Measurements from ENCODE around the gene ECHS1.

The ECHS1 gene

DNA sequence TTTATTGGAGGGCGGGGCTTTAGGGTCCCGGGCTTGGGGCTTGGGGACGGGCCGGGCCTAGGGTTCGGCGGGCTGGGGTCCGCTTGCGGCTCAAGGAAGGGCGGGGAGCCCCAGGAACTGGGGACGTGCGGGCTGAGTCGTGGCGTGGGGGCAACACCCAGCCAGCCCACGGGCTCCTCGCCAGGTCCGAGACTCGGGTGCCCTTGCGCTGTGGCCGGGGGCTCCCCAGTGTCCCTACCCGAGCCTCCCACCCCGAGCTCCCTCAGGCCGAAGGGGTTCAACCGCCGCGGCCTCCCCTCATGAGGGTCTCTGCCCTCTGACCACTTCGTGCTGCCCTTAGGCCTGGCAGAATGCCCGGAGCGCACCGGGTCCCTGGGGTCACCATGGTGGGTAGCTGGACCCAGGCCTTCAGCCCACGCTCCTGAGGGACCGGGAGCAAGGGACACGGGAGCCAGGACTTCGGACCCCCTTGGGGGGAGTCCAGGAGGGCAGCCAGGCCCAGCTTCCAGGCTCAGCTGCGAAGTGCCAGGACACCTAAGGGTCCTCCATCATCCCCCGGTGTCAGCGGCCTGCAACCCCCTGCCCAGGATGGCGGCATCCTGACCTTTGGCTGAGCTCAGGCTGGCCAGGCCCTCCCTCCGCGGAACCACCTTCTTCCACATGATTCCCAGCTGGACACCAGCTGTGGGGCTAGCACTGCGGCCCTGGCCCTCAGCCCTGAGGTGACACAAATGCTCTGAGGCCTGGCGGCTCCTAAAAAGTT is 14.8 kb downstream of the ECHS1 start:
- peaks cover 3% of the 10 kb centered on the region; the same call in 1 of the 2 replicates for H3K4me1 ChIP-seq (ENCODE audit: control insufficient read depth, insufficient read depth, low read length)
- no peaks in the 10 kb centered on the region for H3K27me3 ChIP-seq (ENCODE audit: control insufficient read depth, insufficient read depth, low read length)
- DNase-seq (ENCODE audit: low read depth, low spot score), result no peak
- H3K9me3 ChIP-seq (ENCODE audit: control insufficient read depth, insufficient read depth, low read length), result no peaks in the 10 kb centered on the region
- H3K4me3 ChIP-seq (ENCODE audit: low read length), result no peak overlapping the region
- H3K36me3 ChIP-seq (ENCODE audit: control insufficient read depth, insufficient read depth, low read length), result peaks cover 17% of the 10 kb centered on the region
- H3K27ac ChIP-seq (ENCODE audit: low read length), result no peak overlapping the region
- no CpG with 5 or more reads among the region's 41 CpGs for WGBS (ENCODE audit: insufficient coverage, insufficient read length)

DNA sequence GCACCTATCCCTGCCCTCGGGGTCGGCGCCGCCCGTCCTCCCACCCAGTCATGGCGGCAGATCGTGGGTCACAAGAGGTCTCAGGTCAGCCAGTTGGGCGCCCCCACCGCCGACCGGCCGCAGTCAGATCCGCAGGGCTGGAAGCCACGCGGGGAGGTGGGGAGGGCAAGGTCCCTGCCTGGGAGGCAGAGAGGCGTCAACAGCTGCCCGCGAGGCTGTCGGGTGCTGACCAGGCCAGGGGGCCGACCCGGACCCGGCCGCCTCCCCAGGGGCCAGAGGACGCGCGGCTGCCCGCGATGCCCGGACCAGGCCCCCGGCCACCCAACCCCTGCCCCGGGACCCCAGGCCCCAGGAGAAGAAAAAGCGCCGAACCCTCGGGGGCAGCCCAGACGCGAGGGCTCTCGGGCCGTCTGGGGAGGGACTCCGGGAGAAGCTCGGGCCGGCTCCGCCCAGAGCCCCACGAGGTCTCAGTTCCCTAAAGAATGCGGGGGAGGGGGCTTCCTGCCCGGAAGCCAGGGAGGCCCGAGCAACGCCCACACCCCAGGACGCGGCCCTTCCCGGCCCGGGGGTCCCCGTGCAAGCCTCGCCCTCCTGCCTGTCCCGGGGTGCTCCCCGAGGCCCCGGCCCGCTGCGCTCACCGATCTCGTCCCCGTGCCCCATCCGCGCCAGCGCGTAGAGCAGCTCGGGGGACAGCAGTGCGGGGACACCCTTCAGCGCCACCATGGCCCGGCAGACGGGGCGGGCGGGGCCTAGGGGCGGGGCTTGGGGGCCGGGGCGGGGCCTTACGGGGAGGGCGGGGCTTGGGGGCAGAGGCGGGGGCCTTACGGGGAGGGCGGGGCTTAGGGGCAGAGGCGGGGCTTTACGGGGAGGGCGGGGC is 15.6 kb downstream of the ECHS1 start, which contains the start of gene FUOM:
Gene FUOM, minus strand, starts transcription at position 735 of the 877 bp plus-strand sequence. Its CDS starts 12 bp downstream, at position 723.
- peak within 1 kb of the TSS; percentile 84 for H3K4me3 ChIP-seq (ENCODE audit: low read length)
- DNase-seq (ENCODE audit: low read depth, low spot score), result no peak
- H3K27ac ChIP-seq (ENCODE audit: low read length), result no peak within 1 kb of the TSS
- H3K36me3 ChIP-seq (ENCODE audit: control insufficient read depth, insufficient read depth, low read length), result peaks cover 10% of the 10 kb centered on the region
- no peaks in the 10 kb centered on the region for H3K9me3 ChIP-seq (ENCODE audit: control insufficient read depth, insufficient read depth, low read length)
- WGBS (ENCODE audit: insufficient coverage, insufficient read length), result no CpG with 5 or more reads among the region's 83 CpGs
- no peaks in the 10 kb centered on the region for H3K27me3 ChIP-seq (ENCODE audit: control insufficient read depth, insufficient read depth, low read length)
- H3K4me1 ChIP-seq (ENCODE audit: control insufficient read depth, insufficient read depth, low read length), result peaks cover 3% of the 10 kb centered on the region

DNA sequence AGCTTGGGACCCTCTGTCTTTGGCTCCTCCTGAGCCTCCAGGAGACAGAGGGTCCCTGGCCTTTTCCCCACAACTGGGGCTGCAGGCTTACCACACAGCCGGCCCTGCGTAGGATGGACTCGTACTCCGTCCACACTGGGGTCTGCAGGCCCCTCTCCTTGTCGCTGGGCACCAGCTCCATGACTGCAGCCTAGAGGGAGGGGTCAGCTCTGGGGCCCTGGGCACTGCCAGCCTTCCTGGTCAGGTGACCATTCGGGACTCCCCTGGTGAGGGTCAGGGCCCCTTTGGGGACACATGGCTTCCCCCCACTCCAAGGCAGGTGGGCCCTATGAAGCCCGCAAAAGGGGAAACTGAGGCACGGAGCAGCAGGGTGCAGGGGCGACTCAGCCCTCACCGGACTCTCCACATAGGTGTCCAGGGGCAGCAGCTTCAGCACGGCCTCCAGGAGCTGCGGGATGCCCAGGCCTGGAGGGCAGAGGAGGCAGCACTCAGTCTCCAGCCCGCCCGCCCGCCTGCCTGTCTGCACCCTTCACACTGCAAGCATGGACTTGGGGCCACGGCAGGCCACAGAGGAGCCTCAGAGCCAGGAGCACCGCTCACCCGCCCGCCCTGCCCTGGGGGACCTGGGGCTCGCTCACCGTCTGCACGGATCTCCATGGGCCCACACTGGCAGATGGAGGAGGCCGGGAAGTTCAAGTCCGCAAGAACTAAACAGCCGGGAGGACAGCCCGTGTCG is 16.4 kb downstream of the ECHS1 start:
- H3K27ac ChIP-seq (ENCODE audit: low read length), result no peak overlapping the region
- H3K4me1 ChIP-seq (ENCODE audit: control insufficient read depth, insufficient read depth, low read length), result peaks cover 3% of the 10 kb centered on the region
- H3K27me3 ChIP-seq (ENCODE audit: control insufficient read depth, insufficient read depth, low read length), result no peaks in the 10 kb centered on the region
- H3K9me3 ChIP-seq (ENCODE audit: control insufficient read depth, insufficient read depth, low read length), result no peaks in the 10 kb centered on the region
- H3K36me3 ChIP-seq (ENCODE audit: control insufficient read depth, insufficient read depth, low read length), result peaks cover 4% of the 10 kb centered on the region; the same call in 1 of the 2 replicates
- DNase-seq (ENCODE audit: low read depth, low spot score), result no peak
- H3K4me3 ChIP-seq (ENCODE audit: low read length), result peak overlapping the region; percentile 84
- WGBS (ENCODE audit: insufficient coverage, insufficient read length), result no CpG with 5 or more reads among the region's 27 CpGs

DNA sequence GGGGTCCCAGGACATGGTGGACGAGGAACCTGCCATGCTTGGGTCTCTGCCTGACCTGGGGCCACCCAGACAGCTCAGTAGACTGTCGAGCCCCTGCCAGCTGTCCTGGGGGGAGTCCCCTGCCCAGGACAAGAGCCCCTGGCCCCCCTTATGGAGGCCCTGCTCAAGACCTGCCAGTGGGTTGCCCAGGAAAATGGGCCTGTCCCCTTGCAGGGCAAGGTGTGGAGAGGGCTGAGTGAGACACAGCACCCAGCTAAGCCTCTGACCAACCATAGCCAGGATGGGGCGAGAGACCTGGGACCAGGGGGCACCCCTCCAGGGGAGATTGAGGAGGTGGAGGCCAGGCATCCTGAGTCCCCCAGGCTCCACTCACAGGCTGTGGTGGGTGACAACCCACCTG is 17.2 kb downstream of the ECHS1 start:
- Histone ChIP-seq H3K27ac (ENCODE audit: low read length) (no peak overlapping the region), H3K4me3 (ENCODE audit: low read length) (no peak overlapping the region), H3K9me3 (ENCODE audit: control insufficient read depth, insufficient read depth, low read length) (no peaks in the 10 kb centered on the region), H3K4me1 (ENCODE audit: control insufficient read depth, insufficient read depth, low read length) (peaks cover 5% of the 10 kb centered on the region), H3K36me3 (ENCODE audit: control insufficient read depth, insufficient read depth, low read length) (peaks cover 3% of the 10 kb centered on the region; the same call in 1 of the 2 replicates), H3K27me3 (ENCODE audit: control insufficient read depth, insufficient read depth, low read length) (no peaks in the 10 kb centered on the region)
- WGBS (ENCODE audit: insufficient coverage, insufficient read length), result no CpG with 5 or more reads among the region's 3 CpGs
- no peak for DNase-seq (ENCODE audit: low read depth, low spot score)

DNA sequence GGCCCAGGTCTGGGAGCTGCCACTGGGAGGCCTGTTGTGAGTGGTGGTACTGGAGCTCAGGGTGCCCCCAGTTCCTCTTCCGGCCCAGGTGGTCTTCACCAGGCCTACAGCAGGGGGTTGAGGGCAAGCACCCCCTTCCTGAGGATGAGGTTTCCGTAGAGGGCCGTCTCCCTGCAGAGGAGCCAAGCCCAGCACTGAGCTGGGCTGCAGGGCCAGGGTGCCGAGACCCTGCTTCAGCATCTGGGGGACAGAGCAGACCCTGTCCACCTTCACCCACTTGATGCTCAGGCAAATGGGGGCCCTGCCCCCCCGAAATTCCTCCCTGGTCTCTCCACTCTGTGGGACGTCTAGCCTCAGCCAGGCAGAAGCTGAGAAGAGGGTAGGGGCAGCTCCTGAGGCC is 17.9 kb downstream of the ECHS1 start:
- no peak for DNase-seq (ENCODE audit: low read depth, low spot score)
- H3K27me3 ChIP-seq (ENCODE audit: control insufficient read depth, insufficient read depth, low read length), result no peaks in the 10 kb centered on the region
- H3K9me3 ChIP-seq (ENCODE audit: control insufficient read depth, insufficient read depth, low read length), result no peaks in the 10 kb centered on the region
- peaks cover 5% of the 10 kb centered on the region for H3K4me1 ChIP-seq (ENCODE audit: control insufficient read depth, insufficient read depth, low read length)
- WGBS (ENCODE audit: insufficient coverage, insufficient read length), result no CpG with 5 or more reads among the region's 6 CpGs
- peaks cover 3% of the 10 kb centered on the region; the same call in 1 of the 2 replicates for H3K36me3 ChIP-seq (ENCODE audit: control insufficient read depth, insufficient read depth, low read length)
- H3K4me3 ChIP-seq (ENCODE audit: low read length), result no peak overlapping the region
- H3K27ac ChIP-seq (ENCODE audit: low read length), result no peak overlapping the region

DNA sequence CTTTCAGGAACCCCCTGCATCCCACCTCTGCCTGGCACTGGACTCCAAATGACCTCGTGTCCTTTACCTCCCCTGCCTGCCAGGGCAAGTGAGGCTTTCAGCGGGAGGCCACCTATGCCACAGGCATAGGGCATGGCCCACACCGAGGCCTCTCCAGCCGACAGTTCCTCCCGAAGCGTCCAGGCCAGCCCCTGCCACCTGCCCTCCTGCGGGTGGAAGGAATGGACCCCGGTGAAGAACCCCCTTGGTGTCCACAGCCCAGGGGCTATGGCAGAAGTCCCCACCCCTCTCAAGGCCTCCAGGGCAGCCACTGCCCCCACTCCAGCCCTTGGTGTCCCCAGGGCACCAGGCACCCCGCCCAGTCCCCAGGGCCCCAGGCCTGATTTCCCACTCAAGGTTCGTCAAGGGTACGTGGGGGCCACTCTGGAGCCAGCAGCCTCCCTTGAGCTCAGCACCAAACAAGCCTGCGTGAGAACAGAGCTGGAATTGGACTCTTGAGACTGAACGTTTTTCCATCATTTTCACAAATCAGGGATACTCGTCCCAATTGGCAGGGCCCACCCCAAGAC is 18.4 kb downstream of the ECHS1 start:
- Histone ChIP-seq H3K27me3 (ENCODE audit: control insufficient read depth, insufficient read depth, low read length) (no peaks in the 10 kb centered on the region), H3K27ac (ENCODE audit: low read length) (no peak overlapping the region), H3K4me3 (ENCODE audit: low read length) (no peak overlapping the region), H3K36me3 (ENCODE audit: control insufficient read depth, insufficient read depth, low read length) (peaks cover 3% of the 10 kb centered on the region; the same call in 1 of the 2 replicates), H3K4me1 (ENCODE audit: control insufficient read depth, insufficient read depth, low read length) (peaks cover 5% of the 10 kb centered on the region), H3K9me3 (ENCODE audit: control insufficient read depth, insufficient read depth, low read length) (no peaks in the 10 kb centered on the region)
- DNase-seq (ENCODE audit: low read depth, low spot score), result no peak
- no CpG with 5 or more reads among the region's 14 CpGs for WGBS (ENCODE audit: insufficient coverage, insufficient read length)

DNA sequence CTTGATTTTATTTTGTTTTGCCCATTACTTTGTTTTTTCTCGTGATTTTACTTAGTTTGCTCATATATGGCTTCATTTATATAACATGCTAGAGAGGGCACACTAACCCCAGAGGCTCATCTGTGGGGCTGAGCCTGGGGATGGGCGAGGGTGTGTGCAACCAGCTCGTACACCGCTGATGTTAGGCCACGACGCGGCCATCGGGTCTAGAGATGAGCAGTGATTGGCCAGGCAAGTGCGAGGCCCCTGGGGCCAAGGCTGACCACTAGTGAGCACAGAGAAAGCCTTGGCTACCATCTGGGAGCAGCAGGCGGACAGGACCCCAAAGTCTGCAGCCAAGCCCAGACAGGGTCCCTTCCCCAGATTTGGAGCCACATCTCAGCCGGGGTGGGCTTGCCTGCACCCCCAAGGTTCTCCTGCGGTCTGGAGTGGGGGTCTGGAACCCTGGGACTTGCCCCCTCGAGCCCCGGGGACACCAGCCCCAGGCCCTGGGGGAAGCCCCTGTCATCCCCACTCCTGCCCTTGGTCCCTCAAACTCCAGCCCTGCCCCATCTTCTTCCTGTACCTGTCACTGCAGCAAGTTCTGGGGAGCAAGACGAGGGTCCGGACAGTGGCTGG is 19.1 kb downstream of the ECHS1 start:
- Histone ChIP-seq H3K36me3 (ENCODE audit: control insufficient read depth, insufficient read depth, low read length) (peaks cover 3% of the 10 kb centered on the region; the same call in 1 of the 2 replicates), H3K4me3 (ENCODE audit: low read length) (no peak overlapping the region), H3K27me3 (ENCODE audit: control insufficient read depth, insufficient read depth, low read length) (no peaks in the 10 kb centered on the region), H3K4me1 (ENCODE audit: control insufficient read depth, insufficient read depth, low read length) (peaks cover 5% of the 10 kb centered on the region), H3K27ac (ENCODE audit: low read length) (no peak overlapping the region), H3K9me3 (ENCODE audit: control insufficient read depth, insufficient read depth, low read length) (no peaks in the 10 kb centered on the region)
- DNase-seq (ENCODE audit: low read depth, low spot score), result no peak
- no CpG with 5 or more reads among the region's 16 CpGs for WGBS (ENCODE audit: insufficient coverage, insufficient read length)

DNA sequence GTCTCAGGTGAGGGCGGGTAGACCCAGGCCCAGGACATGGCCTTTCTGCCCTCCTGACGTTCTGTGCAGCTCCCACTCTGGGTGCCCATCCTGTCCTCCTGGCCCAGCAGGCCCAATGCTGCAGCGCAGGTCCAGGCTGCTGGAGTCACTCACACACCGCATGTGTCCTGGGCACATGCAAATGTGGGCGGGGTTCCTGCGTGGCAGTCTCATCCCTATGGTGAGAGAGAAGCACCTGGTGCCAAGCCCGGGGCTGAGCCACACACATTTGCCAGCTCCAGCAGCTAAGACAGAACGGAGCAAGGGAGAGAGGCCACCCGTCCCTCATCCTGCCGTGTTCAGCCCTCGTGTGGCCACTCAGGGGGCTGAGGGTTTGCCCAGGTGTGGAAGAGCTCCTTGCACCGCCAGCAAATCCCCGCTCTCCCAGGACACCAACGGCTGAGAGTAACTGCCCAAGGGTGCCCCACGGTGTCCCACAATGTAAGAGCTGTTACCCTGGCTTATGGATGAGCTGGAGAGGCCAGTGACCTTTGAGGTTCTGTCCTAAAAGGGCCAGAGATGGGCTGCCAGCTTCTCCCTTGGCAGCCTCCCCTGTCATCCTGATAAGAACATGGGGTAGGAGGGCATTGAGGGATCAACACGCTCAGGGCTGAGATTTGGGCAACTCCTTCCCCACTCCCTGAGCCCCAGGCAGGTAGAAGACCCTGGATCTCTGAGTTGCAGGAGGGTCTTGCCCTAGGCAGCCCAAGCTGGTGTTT is 19.8 kb downstream of the ECHS1 start:
- DNase-seq (ENCODE audit: low read depth, low spot score), result no peak
- Histone ChIP-seq H3K4me3 (ENCODE audit: low read length) (no peak overlapping the region), H3K9me3 (ENCODE audit: control insufficient read depth, insufficient read depth, low read length) (no peaks in the 10 kb centered on the region), H3K27me3 (ENCODE audit: control insufficient read depth, insufficient read depth, low read length) (no peaks in the 10 kb centered on the region), H3K36me3 (ENCODE audit: control insufficient read depth, insufficient read depth, low read length) (peaks cover 3% of the 10 kb centered on the region; the same call in 1 of the 2 replicates), H3K4me1 (ENCODE audit: control insufficient read depth, insufficient read depth, low read length) (peaks cover 5% of the 10 kb centered on the region), H3K27ac (ENCODE audit: low read length) (no peak overlapping the region)
- WGBS (ENCODE audit: insufficient coverage, insufficient read length), result no CpG with 5 or more reads among the region's 16 CpGs
